Mucosa of gallbladder (tissue), 1 donor: ENCODE results near the gene PMS1. TPM values are rescaled to one million over a fixed set of nuclear protein-coding genes. Genes with fewer than 3 reads are reported as not detected.
"Not testable (repeated sequence)": the region's sequence is repeated elsewhere in the genome, so short reads cannot be mapped to it uniquely, and the experiment has no call there.

Experiments used
- DNase-seq: peaks from one replicate; pipeline ENCODE4 v3.0.0-alpha.2; 2020; ENCODE audit warnings: low spot score
- total RNA-seq: library from RNA; stranded (reverse); gene quantifications from one replicate; pipeline ENCODE4 v1.2.1, GENCODE V29; 2021
- donor health status: DM: no; HTN: no; CAD: no.

PMS1 gene
- total RNA-seq, result 19.6 TPM

- DNase-seq, result peak; percentile 97
These were observed at the start of gene PMS1, which contains the start of gene ORMDL1 for GRCh38 chr2:189783927-189784867. Gene PMS1, plus strand, starts transcription at chr2:189784450. Its CDS starts 7,360 bp downstream, at chr2:189791810. Gene ORMDL1, minus strand, starts transcription at chr2:189784339. Its CDS starts 1,744 bp downstream, at chr2:189782595.

GRCh38 chr2:189751080-189751658 is 33.1 kb upstream of the PMS1 start:
- DNase-seq, result peak; percentile 16

GRCh38 chr2:189756311-189756952 is 27.8 kb upstream of the PMS1 start:
- no peak for DNase-seq

- not testable (repeated sequence) for DNase-seq
These were observed 24.1 kb upstream of the PMS1 start for GRCh38 chr2:189760154-189760553.

GRCh38 chr2:189762229-189762550 is 22.1 kb upstream of the PMS1 start:
- DNase-seq, result no peak

GRCh38 chr2:189762551-189763298 is 21.5 kb upstream of the PMS1 start, which contains the start of gene OSGEPL1:
Gene OSGEPL1, minus strand, starts transcription at chr2:189762792. Its CDS starts 1,152 bp downstream, at chr2:189761640.
- DNase-seq, result peak; percentile 93

- no peak for DNase-seq
These were observed 20.2 kb upstream of the PMS1 start for GRCh38 chr2:189763908-189764661.

GRCh38 chr2:189770590-189771322 is 13.5 kb upstream of the PMS1 start:
- no peak for DNase-seq

- DNase-seq, result no peak
These were observed 12.0 kb upstream of the PMS1 start for GRCh38 chr2:189772212-189772611.

- DNase-seq, result no peak
These were observed 2.0 kb upstream of the PMS1 start for GRCh38 chr2:189782221-189782671.

GRCh38 chr2:189783451-189783926 is 761 bp upstream of the PMS1 start:
- no peak for DNase-seq

- no peak for DNase-seq
These were observed 7.2 kb downstream of the PMS1 start for GRCh38 chr2:189791338-189792042.

GRCh38 chr2:189794310-189794709 is 10.1 kb downstream of the PMS1 start:
- DNase-seq, result no peak

GRCh38 chr2:189797902-189798301 is 13.7 kb downstream of the PMS1 start:
- no peak for DNase-seq

GRCh38 chr2:189798312-189799029 is 14.2 kb downstream of the PMS1 start:
- DNase-seq, result no peak

- DNase-seq, result no peak
These were observed 14.7 kb downstream of the PMS1 start for GRCh38 chr2:189799030-189799331.

GRCh38 chr2:189799531-189799930 is 15.3 kb downstream of the PMS1 start:
- no peak for DNase-seq

GRCh38 chr2:189802396-189802912 is 18.2 kb downstream of the PMS1 start:
- DNase-seq, result no peak

GRCh38 chr2:189803431-189803830 is 19.2 kb downstream of the PMS1 start:
- no peak for DNase-seq
